ENCODE results near the gene CHI3L1.

DNA sequence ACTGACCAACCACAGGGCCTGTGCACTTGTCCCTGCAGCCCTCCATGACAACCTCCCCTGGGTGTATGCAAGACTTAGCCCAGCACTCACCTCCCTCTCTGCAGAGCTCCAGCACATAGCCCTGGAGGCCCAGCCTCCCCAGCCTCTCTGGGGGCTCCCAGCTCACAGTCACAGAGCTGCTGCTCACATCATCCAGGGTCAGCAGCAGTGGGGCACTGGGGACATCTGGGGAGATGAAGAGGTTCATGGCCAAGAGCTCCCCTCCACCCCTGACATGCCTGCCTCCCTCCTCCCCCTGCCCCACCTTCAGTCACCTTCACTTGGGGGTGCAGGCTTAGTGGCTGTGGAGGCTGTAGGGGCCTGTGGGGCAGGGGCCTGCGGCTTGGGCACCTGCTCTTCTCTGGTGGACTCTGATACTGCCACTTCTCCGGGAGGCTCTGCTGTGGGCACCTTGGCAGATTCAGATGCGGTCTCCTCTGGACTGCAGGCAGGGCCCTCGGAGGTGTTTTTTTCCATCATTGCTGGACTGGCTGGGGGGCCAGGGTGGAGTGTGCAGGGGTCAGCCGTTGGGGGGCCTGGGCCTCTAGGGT, 11.2 kb downstream of the CHI3L1 start, which contains the start of gene MYBPH:
- TF ChIP-seq YY1 (IDR thresholded peaks at IDR 0.05; ENCODE audit: low read depth): no peak
- TF ChIP-seq, protein P1, sequence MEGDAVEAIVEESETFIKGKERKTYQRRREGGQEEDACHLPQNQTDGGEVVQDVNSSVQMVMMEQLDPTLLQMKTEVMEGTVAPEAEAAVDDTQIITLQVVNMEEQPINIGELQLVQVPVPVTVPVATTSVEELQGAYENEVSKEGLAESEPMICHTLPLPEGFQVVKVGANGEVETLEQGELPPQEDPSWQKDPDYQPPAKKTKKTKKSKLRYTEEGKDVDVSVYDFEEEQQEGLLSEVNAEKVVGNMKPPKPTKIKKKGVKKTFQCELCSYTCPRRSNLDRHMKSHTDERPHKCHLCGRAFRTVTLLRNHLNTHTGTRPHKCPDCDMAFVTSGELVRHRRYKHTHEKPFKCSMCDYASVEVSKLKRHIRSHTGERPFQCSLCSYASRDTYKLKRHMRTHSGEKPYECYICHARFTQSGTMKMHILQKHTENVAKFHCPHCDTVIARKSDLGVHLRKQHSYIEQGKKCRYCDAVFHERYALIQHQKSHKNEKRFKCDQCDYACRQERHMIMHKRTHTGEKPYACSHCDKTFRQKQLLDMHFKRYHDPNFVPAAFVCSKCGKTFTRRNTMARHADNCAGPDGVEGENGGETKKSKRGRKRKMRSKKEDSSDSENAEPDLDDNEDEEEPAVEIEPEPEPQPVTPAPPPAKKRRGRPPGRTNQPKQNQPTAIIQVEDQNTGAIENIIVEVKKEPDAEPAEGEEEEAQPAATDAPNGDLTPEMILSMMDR (IDR thresholded peaks at IDR 0.05): no peak
- no peak for TF ChIP-seq TAF1 (IDR thresholded peaks at IDR 0.05; ENCODE audit: borderline replicate concordance, low read depth, low read length)
- TF ChIP-seq, protein P2, sequence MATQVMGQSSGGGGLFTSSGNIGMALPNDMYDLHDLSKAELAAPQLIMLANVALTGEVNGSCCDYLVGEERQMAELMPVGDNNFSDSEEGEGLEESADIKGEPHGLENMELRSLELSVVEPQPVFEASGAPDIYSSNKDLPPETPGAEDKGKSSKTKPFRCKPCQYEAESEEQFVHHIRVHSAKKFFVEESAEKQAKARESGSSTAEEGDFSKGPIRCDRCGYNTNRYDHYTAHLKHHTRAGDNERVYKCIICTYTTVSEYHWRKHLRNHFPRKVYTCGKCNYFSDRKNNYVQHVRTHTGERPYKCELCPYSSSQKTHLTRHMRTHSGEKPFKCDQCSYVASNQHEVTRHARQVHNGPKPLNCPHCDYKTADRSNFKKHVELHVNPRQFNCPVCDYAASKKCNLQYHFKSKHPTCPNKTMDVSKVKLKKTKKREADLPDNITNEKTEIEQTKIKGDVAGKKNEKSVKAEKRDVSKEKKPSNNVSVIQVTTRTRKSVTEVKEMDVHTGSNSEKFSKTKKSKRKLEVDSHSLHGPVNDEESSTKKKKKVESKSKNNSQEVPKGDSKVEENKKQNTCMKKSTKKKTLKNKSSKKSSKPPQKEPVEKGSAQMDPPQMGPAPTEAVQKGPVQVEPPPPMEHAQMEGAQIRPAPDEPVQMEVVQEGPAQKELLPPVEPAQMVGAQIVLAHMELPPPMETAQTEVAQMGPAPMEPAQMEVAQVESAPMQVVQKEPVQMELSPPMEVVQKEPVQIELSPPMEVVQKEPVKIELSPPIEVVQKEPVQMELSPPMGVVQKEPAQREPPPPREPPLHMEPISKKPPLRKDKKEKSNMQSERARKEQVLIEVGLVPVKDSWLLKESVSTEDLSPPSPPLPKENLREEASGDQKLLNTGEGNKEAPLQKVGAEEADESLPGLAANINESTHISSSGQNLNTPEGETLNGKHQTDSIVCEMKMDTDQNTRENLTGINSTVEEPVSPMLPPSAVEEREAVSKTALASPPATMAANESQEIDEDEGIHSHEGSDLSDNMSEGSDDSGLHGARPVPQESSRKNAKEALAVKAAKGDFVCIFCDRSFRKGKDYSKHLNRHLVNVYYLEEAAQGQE (IDR thresholded peaks at IDR 0.05; ENCODE audit: low read depth, low read length): no peak
- no peak for TF ChIP-seq MXI1 (IDR thresholded peaks at IDR 0.05; ENCODE audit: low read depth, low read length)
- no peak for TF ChIP-seq USF2 (IDR thresholded peaks at IDR 0.05; ENCODE audit: borderline replicate concordance, low read depth, low read length)
- TF ChIP-seq, protein P3, sequence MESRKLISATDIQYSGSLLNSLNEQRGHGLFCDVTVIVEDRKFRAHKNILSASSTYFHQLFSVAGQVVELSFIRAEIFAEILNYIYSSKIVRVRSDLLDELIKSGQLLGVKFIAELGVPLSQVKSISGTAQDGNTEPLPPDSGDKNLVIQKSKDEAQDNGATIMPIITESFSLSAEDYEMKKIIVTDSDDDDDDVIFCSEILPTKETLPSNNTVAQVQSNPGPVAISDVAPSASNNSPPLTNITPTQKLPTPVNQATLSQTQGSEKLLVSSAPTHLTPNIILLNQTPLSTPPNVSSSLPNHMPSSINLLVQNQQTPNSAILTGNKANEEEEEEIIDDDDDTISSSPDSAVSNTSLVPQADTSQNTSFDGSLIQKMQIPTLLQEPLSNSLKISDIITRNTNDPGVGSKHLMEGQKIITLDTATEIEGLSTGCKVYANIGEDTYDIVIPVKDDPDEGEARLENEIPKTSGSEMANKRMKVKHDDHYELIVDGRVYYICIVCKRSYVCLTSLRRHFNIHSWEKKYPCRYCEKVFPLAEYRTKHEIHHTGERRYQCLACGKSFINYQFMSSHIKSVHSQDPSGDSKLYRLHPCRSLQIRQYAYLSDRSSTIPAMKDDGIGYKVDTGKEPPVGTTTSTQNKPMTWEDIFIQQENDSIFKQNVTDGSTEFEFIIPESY (IDR thresholded peaks at IDR 0.05; ENCODE audit: borderline replicate concordance, low read depth): no peak
- no peak for TF ChIP-seq RAD21 (IDR thresholded peaks at IDR 0.05; ENCODE audit: low read length)
- no peak for TF ChIP-seq RXRA (IDR thresholded peaks at IDR 0.05; ENCODE audit: borderline replicate concordance, low read depth)
- TF ChIP-seq POLR2AphosphoS5 (IDR thresholded peaks at IDR 0.05; ENCODE audit: low read depth, low read length): no peak
- TF ChIP-seq IRF3 (IDR thresholded peaks at IDR 0.05; ENCODE audit: low read depth, low read length): no peak
- no peak for TF ChIP-seq RCOR1 (IDR thresholded peaks at IDR 0.05; ENCODE audit: low read length)
- TF ChIP-seq, protein P4, sequence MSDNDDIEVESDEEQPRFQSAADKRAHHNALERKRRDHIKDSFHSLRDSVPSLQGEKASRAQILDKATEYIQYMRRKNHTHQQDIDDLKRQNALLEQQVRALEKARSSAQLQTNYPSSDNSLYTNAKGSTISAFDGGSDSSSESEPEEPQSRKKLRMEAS (IDR thresholded peaks at IDR 0.05; ENCODE audit: low read depth): no peak
- TF ChIP-seq JUND (IDR thresholded peaks at IDR 0.05): no peak

Measured in SK-N-SH (cell line).